ENCODE results near the gene PHACTR1.

Gene PHACTR1

DNA sequence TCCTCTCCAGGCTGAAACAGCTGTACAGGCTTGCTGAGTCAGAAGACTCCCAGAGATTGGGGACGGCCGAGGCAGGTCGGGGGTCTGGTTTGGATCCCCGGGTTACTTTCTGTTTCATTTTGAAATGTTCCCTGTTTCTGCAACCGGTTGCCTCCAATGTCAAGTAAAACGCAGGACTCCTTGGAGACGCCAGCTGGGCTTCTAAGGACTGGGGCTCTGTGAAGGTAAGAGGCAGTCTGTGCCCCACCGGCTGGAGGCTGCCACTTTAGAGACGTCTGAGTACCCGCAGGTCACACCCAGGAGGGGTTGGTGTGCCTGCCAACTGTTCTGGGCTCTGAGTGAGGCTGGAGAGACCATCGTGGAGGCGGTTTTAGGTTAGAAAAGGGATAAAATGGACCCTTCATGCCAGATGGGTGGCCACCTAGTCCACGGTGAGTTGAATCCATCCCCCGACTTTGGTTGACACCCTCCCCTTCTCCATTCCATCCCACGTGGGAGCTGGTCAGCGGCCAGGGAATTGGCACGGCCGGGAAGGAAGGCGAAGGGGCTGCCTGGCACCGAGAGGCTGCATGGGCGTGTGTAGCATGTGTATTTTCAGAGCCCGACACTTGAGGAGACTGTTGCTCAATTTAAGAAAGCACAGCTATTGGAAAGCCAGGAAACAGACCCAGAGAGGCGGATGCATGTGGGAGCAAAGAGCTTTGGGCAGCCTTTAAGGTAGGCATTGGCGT lies 240.9 kb downstream of the PHACTR1 start:
- DNase-seq = no peak

DNA sequence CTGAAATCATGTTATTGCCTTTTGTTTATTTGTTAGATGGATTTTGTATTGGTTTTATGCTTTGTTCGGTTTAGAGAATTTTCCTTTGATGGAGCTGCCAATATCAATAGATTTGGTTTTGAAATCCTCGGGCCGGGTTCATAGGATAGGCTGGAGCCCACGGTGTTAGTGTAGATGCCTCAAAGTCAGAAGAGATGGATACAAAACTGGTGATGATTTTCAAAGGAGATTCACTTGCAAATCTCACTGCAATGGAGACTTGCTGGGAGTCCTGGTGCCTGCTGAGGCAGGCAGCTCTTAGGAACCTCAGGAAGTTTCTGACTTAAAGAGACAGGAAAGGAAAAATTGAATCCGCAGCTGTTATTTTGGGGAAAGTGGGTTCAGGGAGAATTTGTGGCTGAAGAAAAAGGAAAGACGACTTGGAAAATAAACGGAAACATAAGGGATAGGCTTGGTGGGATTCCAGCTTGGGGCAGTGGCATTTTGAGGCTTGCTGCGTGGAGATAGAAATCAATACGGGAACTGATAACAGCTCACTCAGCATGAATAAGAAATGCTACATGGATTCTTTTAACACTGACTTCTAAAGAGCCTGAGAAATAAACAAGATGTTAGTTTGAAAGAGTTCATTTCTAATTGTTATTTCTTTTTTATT lies 241.6 kb downstream of the PHACTR1 start:
- no peak for DNase-seq

DNA sequence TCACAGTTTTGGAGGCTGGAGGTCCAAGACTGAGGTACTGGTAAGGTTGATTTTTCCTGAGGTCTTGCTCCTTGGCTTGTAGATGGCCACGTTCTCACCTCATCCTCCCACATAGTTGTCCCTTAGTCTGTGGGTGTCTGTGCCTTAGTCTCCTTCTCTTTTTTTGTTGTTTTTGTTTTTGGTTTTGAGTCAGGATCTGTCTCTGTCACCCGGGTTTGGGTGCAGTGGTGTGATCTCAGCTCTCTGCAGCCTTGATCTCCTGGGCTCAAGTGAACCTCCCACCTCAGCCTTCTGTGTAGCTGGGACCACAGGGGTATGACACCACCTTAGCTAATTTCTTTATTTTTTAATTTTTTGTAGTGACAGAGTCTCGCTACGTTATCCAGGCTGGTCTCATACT lies 245.2 kb downstream of the PHACTR1 start:
- DNase-seq = no peak

DNA sequence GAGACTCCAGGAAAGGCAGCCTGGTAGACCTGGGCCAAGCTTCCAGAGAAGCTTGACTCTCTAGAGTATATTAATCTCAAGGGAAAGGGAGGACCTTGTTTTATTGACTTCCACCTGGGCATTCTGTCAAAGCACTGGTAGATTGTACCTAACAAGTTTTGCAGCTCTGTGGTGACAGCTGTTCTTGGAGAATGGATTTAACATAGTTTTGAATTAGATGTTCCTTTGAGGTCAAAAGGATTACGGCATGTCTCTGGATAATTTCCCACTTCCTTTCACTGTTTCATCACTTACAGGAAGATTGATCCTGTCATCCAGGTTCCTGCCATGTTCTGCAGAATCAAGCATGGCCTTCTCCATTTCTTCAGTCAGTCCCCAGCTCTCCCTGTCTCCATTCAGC lies 246.0 kb downstream of the PHACTR1 start:
- no peak for DNase-seq

DNA sequence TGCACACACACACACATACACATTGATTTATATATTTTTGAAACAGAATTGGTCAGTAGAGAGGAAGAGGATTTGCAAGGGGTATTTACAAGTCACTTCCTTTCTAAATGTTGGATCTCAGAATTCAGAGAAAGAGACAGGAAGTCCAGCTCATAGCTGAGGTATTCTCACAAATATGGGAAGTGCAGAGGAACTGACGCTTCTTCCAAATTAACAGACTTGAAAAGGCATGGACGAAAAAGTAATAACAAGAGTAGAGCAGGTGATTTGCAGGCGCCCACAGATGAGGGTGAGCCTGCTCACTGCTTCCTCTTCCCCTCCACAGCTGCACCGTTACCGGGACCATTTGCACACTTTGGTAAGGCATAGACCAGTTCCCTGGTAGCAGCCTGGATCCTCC lies 246.4 kb downstream of the PHACTR1 start:
- DNase-seq = no peak

DNA sequence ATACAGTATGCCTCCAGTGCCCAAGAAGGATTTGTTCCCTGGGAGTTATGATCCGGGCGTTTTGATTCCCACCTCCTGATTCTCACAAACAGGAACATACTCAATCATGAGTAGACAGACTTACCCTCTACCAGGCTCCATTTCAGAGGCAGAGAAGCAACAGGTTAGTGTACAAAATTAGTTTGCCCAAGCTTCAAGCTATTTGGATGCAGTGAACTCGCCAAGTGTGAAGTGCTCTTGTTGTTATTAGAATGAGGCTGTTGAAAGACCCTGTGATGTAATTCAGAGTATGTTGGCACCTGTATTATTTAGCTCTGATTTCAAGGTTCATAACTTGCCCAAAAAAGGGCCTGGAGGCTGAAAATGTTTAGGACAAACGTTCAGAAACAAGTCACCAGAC lies 247.0 kb downstream of the PHACTR1 start:
- DNase-seq = no peak

DNA sequence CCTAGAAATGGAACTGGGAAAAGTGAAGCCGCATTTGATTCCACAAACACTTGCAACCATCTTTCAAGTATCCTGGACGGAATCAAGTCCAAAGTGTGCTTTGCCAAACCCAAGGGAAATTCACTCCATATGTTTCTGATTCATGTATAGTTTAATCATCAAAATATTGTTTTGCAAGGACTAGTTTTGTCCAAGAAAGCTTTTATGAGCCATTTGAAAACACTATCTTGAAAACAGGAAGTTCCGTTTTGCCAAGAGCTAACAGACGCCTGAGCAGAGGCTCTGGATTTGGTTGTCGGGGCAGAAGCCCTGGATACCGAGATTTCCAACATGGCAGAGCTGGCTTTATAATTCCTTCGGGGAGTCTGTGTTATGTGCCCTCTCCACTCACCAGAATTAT lies 251.1 kb downstream of the PHACTR1 start:
- peak in 1 of 2 experiments; percentile 11 for DNase-seq

DNA sequence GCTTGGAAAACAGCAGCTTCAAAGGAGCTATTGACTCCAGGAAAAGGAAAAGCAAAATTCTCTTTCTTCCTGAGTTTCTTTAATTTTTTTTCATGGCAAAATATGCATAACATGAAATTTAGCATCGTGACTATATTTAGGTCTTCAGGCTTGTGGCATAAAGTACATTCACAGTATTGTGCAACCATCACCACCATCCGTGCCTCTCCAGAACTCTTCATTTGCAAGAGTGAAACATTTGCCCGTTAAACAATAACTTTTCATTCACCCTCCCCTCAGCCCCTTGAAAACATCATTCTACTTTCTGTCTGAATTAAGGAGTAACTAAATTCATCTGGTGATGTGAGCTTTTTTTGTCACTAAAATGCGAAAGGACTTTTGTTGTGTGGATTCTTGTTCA lies 251.7 kb downstream of the PHACTR1 start:
- no peak for DNase-seq

DNA sequence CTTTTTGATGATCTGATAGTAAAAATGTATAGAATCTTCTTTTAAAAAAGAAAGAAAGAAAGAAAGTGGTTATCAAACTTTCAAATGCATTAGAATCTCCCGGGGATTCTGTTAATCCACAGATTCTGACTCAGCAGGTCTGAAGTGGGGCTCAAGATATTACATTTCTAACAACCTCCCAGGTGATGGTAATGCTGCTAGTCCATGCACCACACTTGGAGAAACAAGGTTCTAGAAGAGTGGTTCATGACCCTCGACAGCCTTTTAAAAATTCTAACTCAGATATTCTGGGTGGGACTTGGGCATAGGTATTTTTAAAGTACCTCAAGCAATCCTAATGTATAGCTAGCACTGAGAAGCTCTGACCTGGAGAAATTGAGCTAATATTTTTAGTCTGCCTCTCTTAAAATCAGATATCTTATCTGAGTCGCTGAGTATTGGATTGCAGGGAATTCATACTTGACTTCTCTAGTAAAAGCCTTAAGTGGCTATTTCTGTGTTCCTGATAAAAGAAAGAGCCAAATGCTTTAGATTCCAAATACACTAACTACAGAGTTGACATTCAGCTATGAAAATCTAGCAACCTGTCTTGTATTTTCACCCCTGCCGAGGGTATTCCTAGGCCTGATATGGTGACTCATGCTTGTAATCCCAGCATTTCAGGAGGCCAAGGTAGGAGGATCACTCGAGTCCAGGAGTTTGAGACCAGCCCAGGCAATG lies 252.4 kb downstream of the PHACTR1 start:
- DNase-seq = no peak

DNA sequence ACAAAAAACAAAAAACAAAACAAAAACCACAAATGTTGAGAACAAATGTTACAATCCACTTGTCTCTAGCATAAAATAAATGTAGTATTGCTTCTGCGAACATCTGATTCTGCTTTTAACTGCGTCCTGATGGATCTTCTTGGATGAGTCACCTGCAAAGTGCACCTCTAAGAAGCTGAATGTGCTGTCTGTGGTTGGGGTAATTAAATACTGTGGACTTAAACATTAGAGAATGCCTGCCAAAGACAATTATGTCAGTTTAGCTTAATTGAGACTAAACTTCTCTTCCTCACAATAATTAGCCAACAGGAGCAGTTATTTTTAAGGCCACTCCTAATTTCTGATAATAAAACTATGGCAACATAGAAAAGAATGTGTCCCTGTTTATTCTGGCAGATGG lies 253.4 kb downstream of the PHACTR1 start:
- no peak for DNase-seq

DNA sequence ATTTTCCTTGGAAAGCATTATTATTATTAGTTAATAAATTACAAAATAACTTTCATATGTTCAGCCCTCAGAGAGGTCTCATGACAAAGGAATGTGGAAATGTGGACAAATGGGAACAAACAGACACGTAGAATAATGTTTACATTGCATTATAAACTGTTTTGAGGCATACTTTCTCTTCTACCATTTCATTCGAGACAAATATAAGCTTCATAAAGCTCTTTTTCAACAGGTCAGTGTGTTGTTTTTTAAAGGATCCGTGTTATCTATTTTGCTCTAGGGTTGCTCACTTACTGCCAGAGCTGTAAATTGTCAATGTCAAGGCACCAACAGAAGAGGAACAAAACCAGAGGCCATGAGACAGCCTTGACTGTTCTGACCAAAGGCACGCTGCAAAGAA lies 256.8 kb downstream of the PHACTR1 start:
- no peak for DNase-seq

DNA sequence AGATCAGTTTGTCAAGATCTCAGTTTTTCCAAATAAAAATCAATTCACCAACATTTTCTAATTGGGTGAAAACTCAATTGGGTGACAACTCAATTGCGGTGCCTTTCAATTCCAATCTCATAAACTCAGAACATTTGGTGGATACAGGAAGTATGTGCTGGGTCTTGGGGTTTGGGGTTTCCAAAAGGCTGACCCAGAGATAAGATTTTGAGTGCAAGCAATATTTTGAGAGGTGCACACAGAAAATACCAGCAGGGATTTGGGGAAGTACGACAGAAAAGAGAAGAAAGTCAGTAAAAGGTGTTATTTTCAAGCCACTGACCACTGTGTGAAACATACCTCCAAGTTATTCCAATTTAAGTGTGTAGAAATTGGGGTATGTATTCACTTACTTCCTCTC lies 258.0 kb downstream of the PHACTR1 start:
- no peak for DNase-seq

DNA sequence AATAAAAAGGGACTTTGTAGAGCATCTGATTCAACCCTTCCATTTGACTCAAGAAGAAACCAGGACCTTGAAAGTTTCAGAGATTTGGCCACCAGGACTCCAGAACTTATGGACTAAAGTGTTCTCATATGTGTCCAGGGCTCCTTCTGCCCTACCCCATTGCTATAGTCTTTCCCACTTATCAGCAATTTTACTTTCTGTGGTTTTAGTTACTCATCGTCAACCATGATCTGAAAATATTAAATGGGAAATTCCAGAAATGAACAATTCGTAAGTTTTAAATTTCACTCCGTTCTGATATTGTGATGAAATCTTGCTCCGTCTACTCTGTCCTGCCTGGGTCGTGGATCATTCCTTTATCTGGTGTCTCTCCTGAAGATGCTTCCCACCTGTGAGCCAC lies 259.8 kb downstream of the PHACTR1 start:
- no peak for DNase-seq

DNA sequence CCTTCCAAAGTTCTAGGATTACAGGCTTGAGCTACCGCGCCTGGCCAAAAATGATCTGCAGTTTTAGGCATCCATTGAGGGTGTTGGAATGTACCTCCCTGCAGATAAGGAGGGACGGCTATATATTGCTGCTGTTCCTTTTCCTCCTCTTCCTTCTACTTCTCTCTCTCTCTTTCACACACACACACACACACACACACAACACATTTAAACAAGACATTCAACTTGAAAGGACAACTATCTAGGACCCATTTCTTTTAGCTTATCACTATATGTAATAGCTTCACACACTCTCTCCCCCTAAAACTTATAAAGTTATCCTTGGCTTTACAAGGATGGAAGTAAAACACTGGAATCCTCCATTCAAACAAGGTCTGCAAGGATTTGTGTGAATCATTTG lies 260.6 kb downstream of the PHACTR1 start:
- no peak for DNase-seq

DNA sequence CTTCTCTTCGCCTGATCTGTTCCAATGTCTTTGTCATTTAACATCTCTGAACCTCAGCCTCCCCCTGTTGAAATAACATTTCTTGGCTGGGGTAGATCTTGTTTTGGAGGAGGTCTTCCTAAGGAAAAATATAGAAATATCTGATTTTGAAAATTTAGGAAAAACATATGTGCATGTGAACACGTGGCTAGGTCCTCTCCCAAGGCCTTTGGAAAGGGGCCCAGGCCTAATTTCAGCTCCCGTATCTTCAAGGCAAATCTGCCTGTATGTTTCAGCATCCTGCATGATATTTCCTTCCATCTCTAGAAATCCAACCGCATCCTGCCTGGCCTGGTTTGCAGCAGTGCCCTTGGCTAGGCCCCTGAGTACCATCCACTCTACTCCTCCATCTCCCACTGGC lies 261.2 kb downstream of the PHACTR1 start:
- no peak for DNase-seq

DNA sequence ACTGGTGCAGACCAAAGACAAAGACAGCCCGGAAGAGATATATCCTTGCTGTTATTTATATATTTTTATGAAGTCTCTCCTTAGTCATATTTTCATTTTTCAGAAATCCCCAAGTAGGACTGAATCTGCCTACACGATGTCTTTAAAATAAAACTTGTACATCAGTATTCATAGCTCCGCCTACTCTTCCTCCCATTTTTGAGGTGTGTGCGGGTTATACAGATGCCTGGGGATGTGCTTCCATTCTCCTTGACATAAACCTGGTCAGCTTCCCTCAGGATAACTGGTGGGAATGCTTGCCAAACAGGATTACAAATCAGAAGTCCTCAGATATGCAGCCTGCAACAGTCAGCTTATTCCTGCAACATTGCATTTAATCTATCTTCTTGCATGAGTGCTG lies 264.2 kb downstream of the PHACTR1 start:
- no peak for DNase-seq

DNA sequence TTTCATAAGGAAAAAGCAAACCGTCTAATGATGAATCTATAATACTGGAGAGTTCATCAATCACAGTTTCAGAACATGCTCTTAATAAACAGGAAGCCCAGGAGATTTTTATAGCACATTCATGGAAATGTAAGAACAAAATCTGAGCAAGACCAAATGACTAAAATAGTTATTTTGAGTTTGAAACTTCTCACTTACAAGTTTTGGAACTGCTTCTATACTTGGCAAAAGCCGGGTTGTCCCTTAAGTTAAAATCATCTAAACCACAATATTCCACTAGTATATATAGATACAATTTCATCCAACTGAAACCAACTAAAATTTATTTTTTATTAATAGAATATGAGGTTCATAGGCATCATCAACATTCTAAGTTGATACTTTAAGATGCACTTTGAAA lies 268.2 kb downstream of the PHACTR1 start:
- DNase-seq = no peak

DNA sequence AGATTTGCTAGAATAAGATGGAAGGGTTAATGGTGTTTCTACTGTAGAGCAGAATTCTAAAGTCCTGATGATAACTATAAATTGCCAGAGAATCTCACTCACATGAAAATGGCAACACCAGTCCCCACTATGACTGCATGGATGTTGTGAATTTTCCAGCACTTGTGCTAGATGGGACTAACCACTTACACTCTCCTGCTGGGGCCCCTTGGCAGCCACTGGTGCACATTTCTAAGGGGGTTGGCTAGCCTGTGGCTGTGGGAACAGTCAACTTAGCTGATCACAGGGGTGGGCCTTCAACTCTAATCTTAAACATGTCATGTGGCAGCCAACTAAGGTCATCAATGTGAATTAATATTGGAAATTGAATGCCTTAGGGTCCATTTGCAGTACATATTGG lies 271.2 kb downstream of the PHACTR1 start:
- no peak for DNase-seq

DNA sequence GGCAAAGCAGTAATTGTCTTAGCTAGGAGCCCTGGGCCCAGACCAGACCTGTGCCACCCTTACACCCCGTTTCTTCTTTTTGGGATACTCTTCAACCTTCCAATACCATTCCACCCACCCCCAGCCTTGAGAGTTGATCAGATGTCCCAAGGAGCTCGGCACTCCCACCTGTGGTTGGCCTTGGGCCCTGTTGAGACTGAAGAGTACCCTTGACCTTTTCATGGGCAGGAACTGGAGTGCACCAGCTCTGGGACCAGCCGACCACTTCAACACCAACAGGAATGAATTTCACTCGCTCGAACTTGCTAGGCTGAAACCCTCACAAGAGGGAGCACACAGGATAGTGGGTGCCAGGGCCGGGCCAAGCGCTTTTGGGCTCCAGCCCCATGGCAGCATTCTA lies 273.6 kb downstream of the PHACTR1 start:
- no peak for DNase-seq

DNA sequence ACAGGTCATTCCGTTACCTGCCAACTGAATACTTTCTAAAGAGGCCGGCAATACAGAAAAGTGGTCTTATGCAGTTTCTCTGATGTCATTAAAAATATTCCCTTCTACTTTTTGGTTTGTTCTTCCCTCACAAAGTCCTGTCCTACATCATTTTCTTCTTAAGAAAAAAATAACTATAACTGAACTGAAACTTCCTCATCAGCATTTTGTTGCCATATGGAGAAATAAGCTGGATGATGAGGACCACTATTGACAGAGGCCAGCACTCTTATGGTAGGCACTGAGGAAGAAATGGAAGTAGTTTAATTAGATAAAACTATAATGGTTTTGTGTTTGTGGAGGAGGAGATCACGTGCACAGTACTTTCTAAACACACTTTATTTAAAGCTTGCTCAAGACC lies 274.9 kb downstream of the PHACTR1 start:
- DNase-seq = no peak

DNA sequence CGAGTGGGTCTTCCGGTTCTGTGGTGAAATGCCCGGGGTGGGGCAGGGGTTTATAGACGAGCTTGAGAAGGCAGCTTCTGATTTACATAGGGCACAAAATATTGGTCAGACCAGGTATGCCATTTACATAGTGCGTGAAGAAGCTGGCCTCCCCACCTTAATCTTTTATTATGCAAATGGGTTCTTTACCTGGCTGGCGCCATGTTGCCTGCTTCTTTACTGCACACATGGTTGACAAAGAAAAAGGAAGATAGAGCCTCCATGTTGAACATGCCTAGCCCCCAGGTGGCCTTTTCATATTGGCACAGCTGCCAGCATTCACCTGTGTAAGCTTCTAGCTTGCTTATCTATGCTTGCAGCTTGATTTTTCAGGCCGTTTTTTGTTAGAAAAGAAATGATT lies 276.2 kb downstream of the PHACTR1 start:
- DNase-seq = no peak

DNA sequence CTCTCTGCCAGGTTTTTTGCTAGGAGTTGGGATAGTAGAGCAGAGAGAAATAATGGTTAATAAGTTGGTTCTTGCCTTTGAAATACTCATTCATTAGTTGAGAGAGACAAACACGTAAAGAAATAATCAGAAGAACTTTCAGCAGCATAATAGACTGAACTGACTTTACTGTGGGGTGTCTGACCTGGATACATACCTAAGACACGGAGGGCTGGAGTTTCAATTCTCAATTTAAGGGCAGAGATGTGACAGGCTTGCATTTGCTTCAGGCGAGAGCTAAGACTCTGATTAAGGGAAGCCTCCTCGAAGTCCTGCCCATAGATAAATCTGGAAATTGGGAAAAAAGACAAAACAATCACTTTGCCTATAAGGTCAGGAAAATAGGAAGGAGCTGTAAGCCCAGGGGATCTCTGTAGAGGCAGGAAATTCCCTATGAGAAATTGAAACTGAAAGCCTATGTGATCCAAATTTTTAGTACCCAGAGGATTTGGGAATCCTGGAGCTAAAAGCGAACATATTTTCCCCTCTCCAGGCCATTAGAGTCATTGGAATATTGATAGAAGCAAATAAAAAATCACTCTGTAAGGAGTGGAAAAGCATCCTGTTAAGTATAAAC lies 276.8 kb downstream of the PHACTR1 start:
- no peak for DNase-seq

DNA sequence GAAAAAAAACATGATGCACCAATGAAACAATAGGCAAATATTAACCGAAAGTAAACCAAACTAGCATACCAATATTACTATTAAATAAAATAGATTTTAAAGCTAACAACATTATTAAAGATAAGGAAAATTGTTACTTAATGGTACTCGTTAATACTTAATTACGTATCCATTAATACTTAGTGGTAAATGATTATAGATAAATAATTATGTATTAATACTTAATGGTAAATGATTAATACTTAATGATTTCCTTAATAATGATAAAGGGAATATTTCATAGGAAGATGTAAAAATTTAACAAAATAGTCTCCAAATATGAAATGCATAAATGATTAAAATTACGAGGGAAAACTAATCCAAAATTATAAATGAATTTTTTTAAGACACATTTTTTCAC lies 278.9 kb downstream of the PHACTR1 start:
- no peak for DNase-seq

DNA sequence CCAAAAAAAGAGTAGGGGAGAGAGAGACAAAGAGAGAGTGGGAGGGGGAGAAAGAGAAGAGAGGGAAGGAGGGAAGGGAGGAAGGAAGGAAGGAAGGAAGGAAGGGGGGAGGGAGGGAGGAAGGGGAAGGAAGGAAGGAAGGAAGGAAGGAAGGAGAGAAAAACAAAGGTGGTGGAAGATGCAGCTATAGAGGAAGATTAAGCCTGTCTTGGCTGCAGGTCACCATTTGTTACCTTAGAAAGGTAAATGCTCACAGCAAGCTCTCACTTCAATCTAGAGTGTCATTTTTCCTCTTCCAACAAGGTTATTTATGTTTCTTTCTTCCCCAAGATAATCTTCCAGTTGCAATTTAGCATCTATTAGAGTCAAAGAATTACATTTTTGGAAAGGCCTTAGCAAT lies 284.0 kb downstream of the PHACTR1 start:
- no peak for DNase-seq
